ENCODE results near the gene TMEM37. TPM values are rescaled to one million over a fixed set of nuclear protein-coding genes. Genes with fewer than 3 reads are reported as not detected.

Gene TMEM37
- total RNA-seq, 1 experiment from 2014 or later = 9.6 TPM

DNA sequence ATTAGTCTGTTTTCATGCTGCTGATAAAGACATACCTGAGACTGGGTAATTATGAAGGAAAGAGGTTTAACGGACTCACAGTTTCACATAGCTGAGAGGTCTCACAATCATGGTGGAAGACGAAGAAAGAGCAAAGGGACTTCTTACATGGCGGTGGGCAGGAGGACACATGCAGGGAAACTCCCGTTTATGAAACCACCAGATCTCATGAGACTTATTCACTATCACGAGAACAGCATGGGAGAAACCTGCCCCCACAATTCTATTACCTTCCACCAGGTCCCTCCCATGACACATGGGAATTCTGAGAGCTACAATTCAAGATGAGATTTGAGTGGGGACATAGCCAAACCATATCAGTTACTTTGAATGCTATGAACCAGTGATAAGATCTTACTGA, 48.5 kb downstream of the TMEM37 start:
- ATAC-seq (no peak), DNase-seq (ENCODE audit: low spot score) (no peak)
- ChIA-PET CTCF (interaction anchor here (1.1 to 1.7 kb wide), 2 partner anchors 8 to 136 kb away, joined by 3 to 6 read pairs; no protein-coding TSS in a partner anchor), POLR2A (no interaction called here)
- H3K4me1 Mint-ChIP-seq = peaks cover 15% of the 10 kb centered on the region
- no peaks in the 10 kb centered on the region for H3K36me3 Mint-ChIP-seq
- H3K9me3 Mint-ChIP-seq = no peaks in the 10 kb centered on the region
- H3K27ac Mint-ChIP-seq = no peak overlapping the region
- no peak overlapping the region for H3K4me3 Mint-ChIP-seq
- no peaks in the 10 kb centered on the region for H3K27me3 Mint-ChIP-seq (ENCODE audit: low read depth)
- TF ChIP-seq NFE2L1 (CRISPR knock-in tag; IDR thresholded peaks at IDR 0.05) (no peak), CBFB (CRISPR knock-in tag; IDR thresholded peaks at IDR 0.05; ENCODE audit: low read depth) (no peak)
- TF ChIP-seq, protein P1, sequence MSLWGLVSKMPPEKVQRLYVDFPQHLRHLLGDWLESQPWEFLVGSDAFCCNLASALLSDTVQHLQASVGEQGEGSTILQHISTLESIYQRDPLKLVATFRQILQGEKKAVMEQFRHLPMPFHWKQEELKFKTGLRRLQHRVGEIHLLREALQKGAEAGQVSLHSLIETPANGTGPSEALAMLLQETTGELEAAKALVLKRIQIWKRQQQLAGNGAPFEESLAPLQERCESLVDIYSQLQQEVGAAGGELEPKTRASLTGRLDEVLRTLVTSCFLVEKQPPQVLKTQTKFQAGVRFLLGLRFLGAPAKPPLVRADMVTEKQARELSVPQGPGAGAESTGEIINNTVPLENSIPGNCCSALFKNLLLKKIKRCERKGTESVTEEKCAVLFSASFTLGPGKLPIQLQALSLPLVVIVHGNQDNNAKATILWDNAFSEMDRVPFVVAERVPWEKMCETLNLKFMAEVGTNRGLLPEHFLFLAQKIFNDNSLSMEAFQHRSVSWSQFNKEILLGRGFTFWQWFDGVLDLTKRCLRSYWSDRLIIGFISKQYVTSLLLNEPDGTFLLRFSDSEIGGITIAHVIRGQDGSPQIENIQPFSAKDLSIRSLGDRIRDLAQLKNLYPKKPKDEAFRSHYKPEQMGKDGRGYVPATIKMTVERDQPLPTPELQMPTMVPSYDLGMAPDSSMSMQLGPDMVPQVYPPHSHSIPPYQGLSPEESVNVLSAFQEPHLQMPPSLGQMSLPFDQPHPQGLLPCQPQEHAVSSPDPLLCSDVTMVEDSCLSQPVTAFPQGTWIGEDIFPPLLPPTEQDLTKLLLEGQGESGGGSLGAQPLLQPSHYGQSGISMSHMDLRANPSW (CRISPR knock-in tag; conservative IDR thresholded peaks at IDR 0.05; ENCODE audit: low read depth) = no peak
- TF ChIP-seq, protein P2, sequence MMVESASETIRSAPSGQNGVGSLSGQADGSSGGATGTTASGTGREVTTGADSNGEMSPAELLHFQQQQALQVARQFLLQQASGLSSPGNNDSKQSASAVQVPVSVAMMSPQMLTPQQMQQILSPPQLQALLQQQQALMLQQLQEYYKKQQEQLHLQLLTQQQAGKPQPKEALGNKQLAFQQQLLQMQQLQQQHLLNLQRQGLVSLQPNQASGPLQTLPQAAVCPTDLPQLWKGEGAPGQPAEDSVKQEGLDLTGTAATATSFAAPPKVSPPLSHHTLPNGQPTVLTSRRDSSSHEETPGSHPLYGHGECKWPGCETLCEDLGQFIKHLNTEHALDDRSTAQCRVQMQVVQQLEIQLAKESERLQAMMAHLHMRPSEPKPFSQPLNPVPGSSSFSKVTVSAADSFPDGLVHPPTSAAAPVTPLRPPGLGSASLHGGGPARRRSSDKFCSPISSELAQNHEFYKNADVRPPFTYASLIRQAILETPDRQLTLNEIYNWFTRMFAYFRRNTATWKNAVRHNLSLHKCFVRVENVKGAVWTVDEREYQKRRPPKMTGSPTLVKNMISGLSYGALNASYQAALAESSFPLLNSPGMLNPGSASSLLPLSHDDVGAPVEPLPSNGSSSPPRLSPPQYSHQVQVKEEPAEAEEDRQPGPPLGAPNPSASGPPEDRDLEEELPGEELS (CRISPR knock-in tag; IDR thresholded peaks at IDR 0.05) = no peak

DNA sequence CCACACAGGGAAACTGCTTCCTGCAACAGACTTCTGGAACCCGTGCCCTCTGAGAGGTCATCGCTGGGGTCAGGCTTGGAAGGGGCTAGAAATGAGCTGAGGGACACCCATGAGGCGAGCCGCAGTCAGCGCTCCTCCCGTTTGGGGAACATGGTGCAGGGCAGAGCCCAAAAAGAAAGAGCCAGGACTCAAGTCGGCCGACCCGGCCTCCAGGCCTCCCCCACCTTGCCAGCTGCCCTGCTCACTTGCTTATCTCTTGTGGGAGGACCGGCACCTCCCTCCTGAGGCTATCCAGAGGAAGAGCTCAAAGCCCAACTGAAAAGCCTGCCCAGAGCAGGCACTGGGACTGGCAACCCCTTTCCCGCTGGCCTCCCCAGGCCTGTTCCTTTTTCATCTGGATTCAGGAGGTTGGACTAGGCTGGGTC, 49.1 kb downstream of the TMEM37 start:
- TF ChIP-seq ATF1 (CRISPR knock-in tag; IDR thresholded peaks at IDR 0.05) = no peak
- TF ChIP-seq, protein P3, sequence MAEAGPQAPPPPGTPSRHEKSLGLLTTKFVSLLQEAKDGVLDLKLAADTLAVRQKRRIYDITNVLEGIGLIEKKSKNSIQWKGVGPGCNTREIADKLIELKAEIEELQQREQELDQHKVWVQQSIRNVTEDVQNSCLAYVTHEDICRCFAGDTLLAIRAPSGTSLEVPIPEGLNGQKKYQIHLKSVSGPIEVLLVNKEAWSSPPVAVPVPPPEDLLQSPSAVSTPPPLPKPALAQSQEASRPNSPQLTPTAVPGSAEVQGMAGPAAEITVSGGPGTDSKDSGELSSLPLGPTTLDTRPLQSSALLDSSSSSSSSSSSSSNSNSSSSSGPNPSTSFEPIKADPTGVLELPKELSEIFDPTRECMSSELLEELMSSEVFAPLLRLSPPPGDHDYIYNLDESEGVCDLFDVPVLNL (CRISPR knock-in tag; IDR thresholded peaks at IDR 0.05; ENCODE audit: borderline replicate concordance, low read depth) = no peak
- no peak for TF ChIP-seq SMAD3 (CRISPR knock-in tag; IDR thresholded peaks at IDR 0.05; ENCODE audit: borderline replicate concordance)
- no peak for TF ChIP-seq GTF2I (CRISPR knock-in tag; conservative IDR thresholded peaks at IDR 0.05)
- no peak for TF ChIP-seq CBFB (CRISPR knock-in tag; IDR thresholded peaks at IDR 0.05; ENCODE audit: low read depth)
- no peak for TF ChIP-seq ELF4 (CRISPR knock-in tag; IDR thresholded peaks at IDR 0.05; ENCODE audit: low read depth)
- TF ChIP-seq FOXP1 (CRISPR knock-in tag; IDR thresholded peaks at IDR 0.05; ENCODE audit: borderline replicate concordance) = no peak
- no peak for TF ChIP-seq ZNF219 (CRISPR knock-in tag; IDR thresholded peaks at IDR 0.05; ENCODE audit: borderline replicate concordance)
- TF ChIP-seq, protein P4, sequence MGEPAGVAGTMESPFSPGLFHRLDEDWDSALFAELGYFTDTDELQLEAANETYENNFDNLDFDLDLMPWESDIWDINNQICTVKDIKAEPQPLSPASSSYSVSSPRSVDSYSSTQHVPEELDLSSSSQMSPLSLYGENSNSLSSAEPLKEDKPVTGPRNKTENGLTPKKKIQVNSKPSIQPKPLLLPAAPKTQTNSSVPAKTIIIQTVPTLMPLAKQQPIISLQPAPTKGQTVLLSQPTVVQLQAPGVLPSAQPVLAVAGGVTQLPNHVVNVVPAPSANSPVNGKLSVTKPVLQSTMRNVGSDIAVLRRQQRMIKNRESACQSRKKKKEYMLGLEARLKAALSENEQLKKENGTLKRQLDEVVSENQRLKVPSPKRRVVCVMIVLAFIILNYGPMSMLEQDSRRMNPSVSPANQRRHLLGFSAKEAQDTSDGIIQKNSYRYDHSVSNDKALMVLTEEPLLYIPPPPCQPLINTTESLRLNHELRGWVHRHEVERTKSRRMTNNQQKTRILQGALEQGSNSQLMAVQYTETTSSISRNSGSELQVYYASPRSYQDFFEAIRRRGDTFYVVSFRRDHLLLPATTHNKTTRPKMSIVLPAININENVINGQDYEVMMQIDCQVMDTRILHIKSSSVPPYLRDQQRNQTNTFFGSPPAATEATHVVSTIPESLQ (CRISPR knock-in tag; IDR thresholded peaks at IDR 0.05) = no peak
- no peak for TF ChIP-seq CREM (CRISPR knock-in tag; IDR thresholded peaks at IDR 0.05)
- no peak for TF ChIP-seq NR2C2 (CRISPR knock-in tag; IDR thresholded peaks at IDR 0.05)
- TF ChIP-seq, protein P5, sequence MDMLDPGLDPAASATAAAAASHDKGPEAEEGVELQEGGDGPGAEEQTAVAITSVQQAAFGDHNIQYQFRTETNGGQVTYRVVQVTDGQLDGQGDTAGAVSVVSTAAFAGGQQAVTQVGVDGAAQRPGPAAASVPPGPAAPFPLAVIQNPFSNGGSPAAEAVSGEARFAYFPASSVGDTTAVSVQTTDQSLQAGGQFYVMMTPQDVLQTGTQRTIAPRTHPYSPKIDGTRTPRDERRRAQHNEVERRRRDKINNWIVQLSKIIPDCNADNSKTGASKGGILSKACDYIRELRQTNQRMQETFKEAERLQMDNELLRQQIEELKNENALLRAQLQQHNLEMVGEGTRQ (CRISPR knock-in tag; IDR thresholded peaks at IDR 0.05) = no peak
- no peak for TF ChIP-seq ETV6 (CRISPR knock-in tag; IDR thresholded peaks at IDR 0.05)
- TF ChIP-seq, protein P6, sequence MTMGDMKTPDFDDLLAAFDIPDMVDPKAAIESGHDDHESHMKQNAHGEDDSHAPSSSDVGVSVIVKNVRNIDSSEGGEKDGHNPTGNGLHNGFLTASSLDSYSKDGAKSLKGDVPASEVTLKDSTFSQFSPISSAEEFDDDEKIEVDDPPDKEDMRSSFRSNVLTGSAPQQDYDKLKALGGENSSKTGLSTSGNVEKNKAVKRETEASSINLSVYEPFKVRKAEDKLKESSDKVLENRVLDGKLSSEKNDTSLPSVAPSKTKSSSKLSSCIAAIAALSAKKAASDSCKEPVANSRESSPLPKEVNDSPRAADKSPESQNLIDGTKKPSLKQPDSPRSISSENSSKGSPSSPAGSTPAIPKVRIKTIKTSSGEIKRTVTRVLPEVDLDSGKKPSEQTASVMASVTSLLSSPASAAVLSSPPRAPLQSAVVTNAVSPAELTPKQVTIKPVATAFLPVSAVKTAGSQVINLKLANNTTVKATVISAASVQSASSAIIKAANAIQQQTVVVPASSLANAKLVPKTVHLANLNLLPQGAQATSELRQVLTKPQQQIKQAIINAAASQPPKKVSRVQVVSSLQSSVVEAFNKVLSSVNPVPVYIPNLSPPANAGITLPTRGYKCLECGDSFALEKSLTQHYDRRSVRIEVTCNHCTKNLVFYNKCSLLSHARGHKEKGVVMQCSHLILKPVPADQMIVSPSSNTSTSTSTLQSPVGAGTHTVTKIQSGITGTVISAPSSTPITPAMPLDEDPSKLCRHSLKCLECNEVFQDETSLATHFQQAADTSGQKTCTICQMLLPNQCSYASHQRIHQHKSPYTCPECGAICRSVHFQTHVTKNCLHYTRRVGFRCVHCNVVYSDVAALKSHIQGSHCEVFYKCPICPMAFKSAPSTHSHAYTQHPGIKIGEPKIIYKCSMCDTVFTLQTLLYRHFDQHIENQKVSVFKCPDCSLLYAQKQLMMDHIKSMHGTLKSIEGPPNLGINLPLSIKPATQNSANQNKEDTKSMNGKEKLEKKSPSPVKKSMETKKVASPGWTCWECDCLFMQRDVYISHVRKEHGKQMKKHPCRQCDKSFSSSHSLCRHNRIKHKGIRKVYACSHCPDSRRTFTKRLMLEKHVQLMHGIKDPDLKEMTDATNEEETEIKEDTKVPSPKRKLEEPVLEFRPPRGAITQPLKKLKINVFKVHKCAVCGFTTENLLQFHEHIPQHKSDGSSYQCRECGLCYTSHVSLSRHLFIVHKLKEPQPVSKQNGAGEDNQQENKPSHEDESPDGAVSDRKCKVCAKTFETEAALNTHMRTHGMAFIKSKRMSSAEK (CRISPR knock-in tag; IDR thresholded peaks at IDR 0.05; ENCODE audit: borderline replicate concordance) = no peak
- no peak for TF ChIP-seq TP53 (CRISPR knock-in tag; IDR thresholded peaks at IDR 0.05)
- no peak for TF ChIP-seq RELA (CRISPR knock-in tag; IDR thresholded peaks at IDR 0.05; ENCODE audit: borderline replicate concordance)
- Mint-ChIP-seq H3K4me3 (no peak overlapping the region), H3K27me3 (ENCODE audit: low read depth) (no peaks in the 10 kb centered on the region), H3K27ac (no peak overlapping the region), H3K9me3 (no peaks in the 10 kb centered on the region), H3K36me3 (no peaks in the 10 kb centered on the region), H3K4me1 (peaks cover 14% of the 10 kb centered on the region)
- no peak for DNase-seq (ENCODE audit: low spot score)
- ChIA-PET CTCF (interaction anchor here (0.6 to 1.1 kb wide), 2 partner anchors 42 to 136 kb away, joined by 3 read pairs; no protein-coding TSS in a partner anchor), POLR2A (no interaction called here)
- ATAC-seq = no peak

Data from WTC11 (cell line).